Liver (tissue), 9 donors: ENCODE results near the gene PLCXD3. TPM values are rescaled to one million over a fixed set of nuclear protein-coding genes. Genes with fewer than 3 reads are reported as not detected.

ENCODE experiments used
- DNase-seq: peaks from one replicate; pipeline ENCODE4 v3.0.0-alpha.2; 2017; ENCODE audit warnings: low spot score
- H3K27ac ChIP-seq, 2 donors: one replicate each; pipeline ENCODE4 v1.7.0; 2013; ENCODE audit warnings: inconsistent platforms in 2 of 2, low read length in 2 of 2, control low read depth in 1 of 2, low read depth in 1 of 2, mild to moderate bottlenecking in 1 of 2
- H3K27me3 ChIP-seq, 4 donors: one replicate each; pipeline versions ENCODE4 v1.6.1 to v1.7.0; 2013; ENCODE audit warnings: low read length in 3 of 4, inconsistent platforms in 1 of 4, mild to moderate bottlenecking in 1 of 4, moderate library complexity in 1 of 4; ENCODE audit not compliant: control insufficient read depth in 4 of 4, insufficient read depth in 4 of 4
- H3K36me3 ChIP-seq, 4 donors: one replicate each; pipeline versions ENCODE4 v1.6.1 to v1.7.0; 2013; ENCODE audit warnings: low read length in 3 of 4, mild to moderate bottlenecking in 3 of 4, low read depth in 1 of 4, moderate library complexity in 1 of 4; ENCODE audit not compliant: control insufficient read depth in 4 of 4, insufficient read depth in 3 of 4
- H3K4me1 ChIP-seq, 4 donors: one replicate each; pipeline versions ENCODE4 v1.6.1 to v1.7.0; 2013; ENCODE audit warnings: low read length in 3 of 4, mild to moderate bottlenecking in 3 of 4, moderate library complexity in 1 of 4; ENCODE audit not compliant: control insufficient read depth in 4 of 4, insufficient read depth in 4 of 4
- H3K4me3 ChIP-seq, 3 donors: one replicate each; pipeline versions ENCODE4 v1.6.1 to v1.7.0; 2013; ENCODE audit warnings: low read length in 3 of 3, control low read depth in 1 of 3, low read depth in 1 of 3, mild to moderate bottlenecking in 1 of 3
- H3K9ac ChIP-seq, 2 donors: one replicate each; pipeline ENCODE4 v1.7.0; 2013; ENCODE audit warnings: low read length in 2 of 2, mild to moderate bottlenecking in 2 of 2, moderate library complexity in 2 of 2, control low read depth in 1 of 2, low read depth in 1 of 2
- H3K9me3 ChIP-seq, 4 donors: one replicate each; pipeline versions ENCODE4 v1.6.1 to v1.7.0; 2013; ENCODE audit warnings: low read length in 3 of 4; ENCODE audit not compliant: control insufficient read depth in 4 of 4
- CTCF ChIP-seq: fragments of 150-350 bp; IDR thresholded peaks from 2 replicates; pipeline ENCODE4 v1.5.1; 2017; ENCODE audit warnings: improper control_type of control experiment, low read depth, low read length; ENCODE audit not compliant: missing input control
- EGR1 ChIP-seq, 2 donors: IDR thresholded peaks; 2 replicates each; pipeline ENCODE4 v1.6.1; 2016 to 2018; ENCODE audit warnings: antibody characterized with exemption in 2 of 2, low read depth in 2 of 2
- FOXA2 ChIP-seq: IDR thresholded peaks from 2 replicates; pipeline ENCODE4 v1.6.1; 2016; ENCODE audit warnings: antibody characterized with exemption
- GABPA ChIP-seq, 2 donors: IDR thresholded peaks in 1 of 2; conservative IDR thresholded peaks in 1 of 2; 2 replicates each; pipeline ENCODE4 v1.6.1; 2016; ENCODE audit warnings: antibody characterized with exemption in 2 of 2, mild to moderate bottlenecking in 1 of 2, moderate library complexity in 1 of 2
- HNF4G ChIP-seq: IDR thresholded peaks from 2 replicates; pipeline ENCODE4 v1.6.1; 2016; ENCODE audit warnings: antibody characterized with exemption
- JUND ChIP-seq, 2 donors: IDR thresholded peaks; 2 replicates each; pipeline ENCODE4 v1.6.1; 2016; ENCODE audit warnings: antibody characterized with exemption in 2 of 2
- MAX ChIP-seq: IDR thresholded peaks from 2 replicates; pipeline ENCODE4 v1.6.1; 2016; ENCODE audit warnings: antibody characterized with exemption
- NR2F2 ChIP-seq: IDR thresholded peaks from 2 replicates; pipeline ENCODE4 v1.6.1; 2016; ENCODE audit warnings: antibody characterized with exemption
- RAD21 ChIP-seq, 2 donors: IDR thresholded peaks; 2 replicates each; pipeline ENCODE4 v1.6.1; 2016; ENCODE audit warnings: antibody characterized with exemption in 2 of 2, mild to moderate bottlenecking in 2 of 2
- REST ChIP-seq: IDR thresholded peaks from 2 replicates; pipeline ENCODE4 v1.6.1; 2016; ENCODE audit warnings: antibody characterized with exemption, mild to moderate bottlenecking
- RXRA ChIP-seq, 2 donors: IDR thresholded peaks; 2 replicates each; pipeline ENCODE4 v1.6.1; 2017 to 2018; ENCODE audit warnings: antibody characterized with exemption in 2 of 2, mild to moderate bottlenecking in 1 of 2
- TAF1 ChIP-seq: conservative IDR thresholded peaks from 2 replicates; pipeline ENCODE4 v1.6.1; 2016; ENCODE audit warnings: antibody characterized with exemption, mild to moderate bottlenecking
- YY1 ChIP-seq: IDR thresholded peaks from 2 replicates; pipeline ENCODE4 v1.6.1; 2016; ENCODE audit warnings: antibody characterized with exemption, mild to moderate bottlenecking
- WGBS: extraction: QIAGEN DNeasy Blood & Tissue Kit; methylation state at CpG from one replicate; pipeline ENCODE4 v1.1.7; 2013; 5-methylcytosine and 5-hydroxymethylcytosine counted together
- polyA plus RNA-seq, 2 donors: library from polyadenylated mRNA; stranded (reverse) in 1 of 2; unstranded in 1 of 2; fragments of 200-250 nt in 1 of 2; fragments of >200 nt in 1 of 2; fragmentation: Nextera tagmentation in 1 of 2; extraction: Ambion mirVana in 1 of 2; gene quantifications; one replicate each; pipeline versions ENCODE4 v1.2.1 to v1.2.3, GENCODE V29; 2013 to 2015
- total RNA-seq, 2 donors: library from RNA; depleted of rRNA; stranded (reverse); fragments of >200 nt; gene quantifications; one replicate each; pipeline ENCODE4 v1.2.3, GENCODE V29; 2014
- donor health status: healthy.
- donor health status: healthy.
- donor health status: healthy.
- donor health status: healthy.
- donor health status: healthy.

PLCXD3 gene
- total and polyA plus RNA-seq, 4 donors, result 0.05 to 2.4 (median 0.58) TPM

- peak; percentile 85 for TF ChIP-seq CTCF
These were observed 239.8 kb downstream of the PLCXD3 start (continued) for GRCh38 chr5:41270423-41271251.

GRCh38 chr5:41268894-41269293, 241.5 kb downstream of the PLCXD3 start:
- WGBS, result 92% methylated on average over 1 of the region's 1 CpG
- no peaks in the 10 kb centered on the region for H3K36me3 ChIP-seq
- H3K9ac ChIP-seq, result no peak overlapping the region
- no peak overlapping the region for H3K27ac ChIP-seq
- no peaks in the 10 kb centered on the region for H3K9me3 ChIP-seq
- DNase-seq, result no peak
- H3K27me3 ChIP-seq, result no peaks in the 10 kb centered on the region
- H3K4me1 ChIP-seq, result no peaks in the 10 kb centered on the region
- TF ChIP-seq NR2F2 (no peak), TAF1 (no peak), YY1 (no peak), HNF4G (no peak), CTCF (no peak), REST (no peak), MAX (no peak), EGR1 (IDR thresholded peaks at IDR 0.05; ENCODE audit: low read depth in 2 of 2) (no peak), RXRA (IDR thresholded peaks at IDR 0.05) (no peak), RAD21 (IDR thresholded peaks at IDR 0.05) (no peak), GABPA (IDR thresholded peaks at IDR 0.05 in 1 of 2, conservative IDR thresholded peaks at IDR 0.05 in 1 of 2) (no peak), FOXA2 (no peak), JUND (IDR thresholded peaks at IDR 0.05) (no peak)
- no peak overlapping the region for H3K4me3 ChIP-seq
